H1 (cell line): ENCODE results near the gene STEAP1B. TPM values are rescaled to one million over a fixed set of nuclear protein-coding genes. Genes with fewer than 3 reads are reported as not detected.

Experiments
- CTCF ChIA-PET: fragments of 300-600 bp; sonication (Branson Sonifier 250); formaldehyde crosslinking; loops from one replicate; lab custom pipeline; 2021; ENCODE audit not compliant: partially characterized antibody; lab: Charles Lee
- POLR2A ChIA-PET: fragments of 300-600 bp; sonication (Branson Sonifier 250); formaldehyde crosslinking; loops from one replicate; lab custom pipeline; 2021; ENCODE audit warnings: inconsistent platforms; ENCODE audit not compliant: partially characterized antibody; lab: Charles Lee
- DNase-seq, 2 experiments: peaks; one replicate each; pipeline versions ENCODE4 v3.0.0 to v3.0.0-alpha.2; 2010 to 2022; ENCODE audit warnings: low spot score in 2 of 2, low read depth in 1 of 2, mixed read lengths in 1 of 2
- FAIRE-seq: peaks from 2 replicates; lab custom pipeline; 2011; peaks lifted over from hg19 to GRCh38; lab: Jason Lieb, UNC
- H2AFZ ChIP-seq: 2 replicates; pipeline ENCODE4 v1.8.1; 2012; ENCODE audit warnings: low read length, inconsistent platforms
- H2AK5ac ChIP-seq: 2 replicates; pipeline ENCODE4 v1.6.1; 2013; ENCODE audit warnings: low read depth, low read length
- H2BK120ac ChIP-seq: replicated peaks from 2 replicates; pipeline ENCODE3; 2013; ENCODE audit warnings: low read depth, low read length, inconsistent platforms
- H2BK12ac ChIP-seq: 2 replicates; pipeline ENCODE4 v1.6.1; 2013; ENCODE audit warnings: low read depth, low read length
- H2BK15ac ChIP-seq: 2 replicates; pipeline ENCODE4 v1.6.1; 2013; ENCODE audit warnings: low read length
- H2BK20ac ChIP-seq: 2 replicates; pipeline ENCODE4 v1.6.1; 2013; ENCODE audit warnings: low read length
- H2BK5ac ChIP-seq: 2 replicates; pipeline ENCODE4 v1.6.1; 2013; ENCODE audit warnings: low read depth, low read length
- H3K14ac ChIP-seq: 2 replicates; pipeline ENCODE4 v1.6.1; 2013; ENCODE audit warnings: inconsistent platforms; ENCODE audit not compliant: insufficient read length
- H3K18ac ChIP-seq: 2 replicates; pipeline ENCODE4 v1.6.1; 2013; ENCODE audit warnings: low read length; ENCODE audit errors: extremely low read depth
- H3K23ac ChIP-seq: 2 replicates; pipeline ENCODE4 v1.6.1; 2013; ENCODE audit warnings: inconsistent platforms; ENCODE audit not compliant: insufficient read length
- H3K23me2 ChIP-seq: 2 replicates; pipeline ENCODE4 v1.6.1; 2013; ENCODE audit warnings: low read depth, low read length
- H3K27ac ChIP-seq: 2 replicates; pipeline ENCODE4 v1.6.1; 2011; ENCODE audit warnings: low read depth, low read length, inconsistent platforms
- H3K27me3 ChIP-seq, 4 experiments: replicated peaks in 1 of 4; 1 replicate in 1 of 4; 2 replicates in 3 of 4; pipeline versions ENCODE4 v1.6.1 to v1.8.1; 2011 to 2013; ENCODE audit warnings: low read length in 3 of 4, mild to moderate bottlenecking in 3 of 4, inconsistent platforms in 2 of 4, mixed read lengths in 2 of 4, moderate library complexity in 1 of 4; ENCODE audit not compliant: control insufficient read depth in 3 of 4, insufficient read depth in 3 of 4; ENCODE audit errors: extremely low read depth in 1 of 4
- H3K36me3 ChIP-seq, 4 experiments: 2 replicates each; pipeline versions ENCODE4 v1.6.1 to v1.8.1; 2011 to 2013; ENCODE audit warnings: mild to moderate bottlenecking in 4 of 4, low read length in 3 of 4, moderate library complexity in 2 of 4, control low read depth in 1 of 4, inconsistent platforms in 1 of 4; ENCODE audit not compliant: insufficient read depth in 4 of 4, control insufficient read depth in 2 of 4
- H3K4ac ChIP-seq: replicated peaks from 2 replicates; pipeline ENCODE3; 2013; ENCODE audit warnings: low read length, low read depth, mixed read lengths, inconsistent platforms; ENCODE audit not compliant: insufficient read length
- H3K4me1 ChIP-seq, 4 experiments: replicated peaks in 1 of 4; 1 replicate in 1 of 4; 2 replicates in 3 of 4; pipeline versions ENCODE4 v1.6.1 to v1.8.1; 2011 to 2013; ENCODE audit warnings: low read length in 3 of 4, inconsistent platforms in 2 of 4, mixed read lengths in 1 of 4; ENCODE audit not compliant: insufficient read depth in 4 of 4, control insufficient read depth in 3 of 4
- H3K4me2 ChIP-seq, 2 experiments: 2 replicates each; pipeline versions ENCODE4 v1.6.1 to v1.8.1; 2011 to 2013; ENCODE audit warnings: low read depth in 2 of 2, low read length in 2 of 2, control low read depth in 1 of 2, inconsistent platforms in 1 of 2, mild to moderate bottlenecking in 1 of 2; ENCODE audit not compliant: insufficient read depth in 1 of 2
- H3K4me3 ChIP-seq, 4 experiments: fragments of 200-600, 300-600 bp in 1 of 4; sonication (generic), shearing (Covaris generic), sonication (Bioruptor Twin) in 1 of 4; 2 replicates each; pipeline versions ENCODE4 v1.5.1 to v1.8.1; 2011 to 2016; ENCODE audit warnings: low read length in 4 of 4, low read depth in 3 of 4, control low read depth in 2 of 4, inconsistent platforms in 2 of 4, mild to moderate bottlenecking in 2 of 4, mixed read lengths in 1 of 4, moderate library complexity in 1 of 4; ENCODE audit not compliant: insufficient read depth in 2 of 4; ENCODE audit errors: extremely low read depth in 1 of 4
- H3K56ac ChIP-seq: replicated peaks from 2 replicates; pipeline ENCODE3; 2013; ENCODE audit warnings: low read depth, mild to moderate bottlenecking, mixed read lengths, low read length, inconsistent platforms; ENCODE audit not compliant: insufficient read length
- H3K79me1 ChIP-seq: 2 replicates; pipeline ENCODE4 v1.6.1; 2013; ENCODE audit warnings: low read depth, low read length, control low read depth
- H3K79me2 ChIP-seq, 2 experiments: 2 replicates each; pipeline versions ENCODE4 v1.6.1 to v1.8.1; 2012 to 2013; ENCODE audit warnings: low read length in 2 of 2, mild to moderate bottlenecking in 2 of 2, inconsistent platforms in 1 of 2; ENCODE audit not compliant: insufficient read depth in 2 of 2, control insufficient read depth in 1 of 2
- H3K9ac ChIP-seq, 4 experiments: replicated peaks in 1 of 4; 1 replicate in 1 of 4; 2 replicates in 3 of 4; pipeline versions ENCODE4 v1.6.1 to v1.8.1; 2011 to 2013; ENCODE audit warnings: low read depth in 3 of 4, low read length in 3 of 4, control low read depth in 2 of 4, mild to moderate bottlenecking in 2 of 4, moderate library complexity in 2 of 4, inconsistent platforms in 1 of 4; ENCODE audit errors: extremely low read depth in 1 of 4
- H3K9me3 ChIP-seq, 2 experiments: 2 replicates each; pipeline versions ENCODE4 v1.6.1 to v1.8.1; 2012 to 2013; ENCODE audit warnings: mild to moderate bottlenecking in 2 of 2, moderate library complexity in 2 of 2, control low read depth in 1 of 2, inconsistent platforms in 1 of 2, low read depth in 1 of 2, low read length in 1 of 2, mixed read lengths in 1 of 2; ENCODE audit not compliant: insufficient read depth in 2 of 2
- H4K20me1 ChIP-seq, 2 experiments: replicated peaks in 1 of 2; 2 replicates each; pipeline versions ENCODE3 to v1.8.1; 2011 to 2013; ENCODE audit warnings: inconsistent platforms in 2 of 2, low read length in 2 of 2, mild to moderate bottlenecking in 1 of 2; ENCODE audit not compliant: insufficient read depth in 2 of 2, control insufficient read depth in 1 of 2
- H4K5ac ChIP-seq: 2 replicates; pipeline ENCODE4 v1.6.1; 2013; ENCODE audit warnings: low read length, low read depth, mixed read lengths, inconsistent platforms; ENCODE audit not compliant: insufficient read length
- H4K8ac ChIP-seq: 2 replicates; pipeline ENCODE4 v1.8.0; 2013; ENCODE audit warnings: mild to moderate bottlenecking, moderate library complexity, low read length, inconsistent platforms; ENCODE audit not compliant: insufficient read depth; ENCODE audit errors: extremely low read depth
- H4K91ac ChIP-seq: replicated peaks from 2 replicates; pipeline ENCODE3; 2013; ENCODE audit warnings: low read length, mixed read lengths, inconsistent platforms; ENCODE audit not compliant: insufficient read length
- CTBP2 ChIP-seq: IDR thresholded peaks from 2 replicates; pipeline ENCODE4 v1.7.0; 2011; ENCODE audit warnings: borderline replicate concordance, mild to moderate bottlenecking, moderate library complexity, mixed read lengths, low read length; ENCODE audit not compliant: insufficient read depth, insufficient read length
- EP300 ChIP-seq, 2 experiments: IDR thresholded peaks; 1 replicate in 1 of 2; 2 replicates in 1 of 2; pipeline ENCODE4 v1.6.1; 2011 to 2012; ENCODE audit warnings: low read depth in 2 of 2, low read length in 2 of 2, mild to moderate bottlenecking in 2 of 2, borderline replicate concordance in 1 of 2, inconsistent platforms in 1 of 2, moderate library complexity in 1 of 2
- FOSL1 ChIP-seq: IDR thresholded peaks from 2 replicates; pipeline ENCODE4 v1.6.1; 2011; ENCODE audit warnings: mild to moderate bottlenecking, low read depth, low read length, moderate library complexity; ENCODE audit not compliant: insufficient read depth
- KDM5A ChIP-seq: fragments of 200-600 bp; IDR thresholded peaks from 2 replicates; pipeline ENCODE4 v1.7.1; 2012; ENCODE audit warnings: mild to moderate bottlenecking, low read length, inconsistent platforms, mixed read lengths
- MAFK ChIP-seq: IDR thresholded peaks from 2 replicates; pipeline ENCODE4 v1.6.1; 2012; ENCODE audit warnings: low read depth, mild to moderate bottlenecking, improper control_type of control experiment, low read length
- POU5F1 ChIP-seq: IDR thresholded peaks from 2 replicates; pipeline ENCODE4 v1.6.1; 2011; ENCODE audit warnings: low read depth, mild to moderate bottlenecking, low read length, moderate library complexity
- RAD21 ChIP-seq, 2 experiments: IDR thresholded peaks in 1 of 2; conservative IDR thresholded peaks in 1 of 2; 2 replicates each; pipeline ENCODE4 v1.6.1; 2011; ENCODE audit warnings: low read depth in 2 of 2, low read length in 2 of 2, improper control_type of control experiment in 1 of 2, inconsistent platforms in 1 of 2, mild to moderate bottlenecking in 1 of 2, moderate library complexity in 1 of 2
- RFX5 ChIP-seq: IDR thresholded peaks from 2 replicates; pipeline ENCODE4 v1.6.1; 2011; ENCODE audit warnings: low read depth, low read length, improper control_type of control experiment, borderline replicate concordance
- RNF2 ChIP-seq: fragments of 200-900, 300-1000 bp; sonication (generic); IDR thresholded peaks from 2 replicates; pipeline ENCODE4 v1.7.1; 2016; ENCODE audit warnings: borderline replicate concordance, low read depth, mild to moderate bottlenecking, antibody characterized with exemption, low read length; ENCODE audit not compliant: poor library complexity, severe bottlenecking; ENCODE audit errors: missing control alignments
- RXRA ChIP-seq: IDR thresholded peaks from 2 replicates; pipeline ENCODE4 v1.6.1; 2011; ENCODE audit warnings: low read depth, mild to moderate bottlenecking, low read length, moderate library complexity; ENCODE audit not compliant: insufficient read depth
- SIRT6 ChIP-seq: IDR thresholded peaks from one replicate; pipeline ENCODE4 v1.7.1; 2012; ENCODE audit warnings: low read length, inconsistent platforms
- TAF7 ChIP-seq: optimal IDR thresholded peaks from 2 replicates; pipeline ENCODE3; 2011; ENCODE audit warnings: low read depth, mild to moderate bottlenecking, inconsistent platforms, low read length, moderate library complexity, borderline replicate concordance
- TBP ChIP-seq: IDR thresholded peaks from 2 replicates; pipeline ENCODE4 v1.6.1; 2011; ENCODE audit warnings: low read depth, low read length, improper control_type of control experiment
- WGBS, 2 experiments: shearing (Covaris generic) in 1 of 2; methylation state at CpG; one replicate each; pipeline versions ENCODE4 v1.1.6 to v1.1.7; 2013 to 2015; ENCODE audit warnings: low lambda C conversion rate in 2 of 2, mixed read lengths in 2 of 2, inconsistent platforms in 1 of 2, low coverage in 1 of 2, missing lambda C conversion rate in 1 of 2; ENCODE audit not compliant: insufficient replicate concordance in 2 of 2, insufficient coverage in 1 of 2, insufficient read length in 1 of 2; ENCODE audit errors: extremely low coverage in 1 of 2, missing lambda C conversion rate in 1 of 2; 5-methylcytosine and 5-hydroxymethylcytosine counted together
- polyA plus RNA-seq, 7 experiments: library from polyadenylated mRNA; depleted of rRNA in 3 of 7; stranded (reverse) in 5 of 7; unstranded in 2 of 7; fragments of >200 nt in 5 of 7; fragments of 200-250 nt in 2 of 7; gene quantifications; 1 replicate in 5 of 7; 2 replicates in 1 of 7; 4 replicates in 1 of 7; pipeline versions ENCODE4 v1.2.1 to v1.2.3, GENCODE V29; 2011 to 2013; ENCODE audit warnings: missing spikeins in 2 of 7, mixed read lengths in 2 of 7
- total RNA-seq: library from RNA; stranded (reverse); fragmentation: NEBNext Ultra II Directional; extraction: Animal tissue kit (Norgen Biotek cat#: 25700); gene quantifications from 2 replicates; pipeline ENCODE4 v1.2.1, GENCODE V29; 2021

Gene STEAP1B
- total and polyA plus RNA-seq, 2 of the 8 experiments (the other 6 are each of a cell fraction or from before 2014, with no cell fraction given): 5.4 to 8.7 TPM

- FAIRE-seq (no peak), DNase-seq (peak in 1 of 2 experiments; percentile 4)
- no peaks in the 10 kb centered on the region for H3K9me3 ChIP-seq
- no peaks in the 10 kb centered on the region for H3K79me2 ChIP-seq
- no peaks in the 10 kb centered on the region for H3K79me1 ChIP-seq
- WGBS, 2 experiments: 92% methylated on average over 2 of the region's 2 CpGs; no CpG with 5 or more reads in 1 of the 2 experiments
- no peak overlapping the region for H3K4me2 ChIP-seq
- H2BK15ac ChIP-seq: no peak overlapping the region
- peaks cover 0 to 7% (median 3%) of the 10 kb centered on the region in 4 experiments; a peak in 3 of 7 replicates for H3K4me1 ChIP-seq
- H2BK12ac ChIP-seq: no peak overlapping the region
- H3K4me3 ChIP-seq: no peak overlapping the region
- H2BK5ac ChIP-seq: no peak overlapping the region
- H2BK120ac ChIP-seq: no peak overlapping the region
- no peak overlapping the region for H3K14ac ChIP-seq
- CTCF ChIA-PET: interaction anchor here (0.7 to 1.3 kb wide), 3 partner anchors 10 to 237 kb away, joined by 3 read pairs; partner anchors contain the start of gene IL6
- POLR2A ChIA-PET: interaction anchor here (1.0 kb wide), 1 partner anchor 312 kb away, joined by 3 read pairs; no protein-coding TSS in a partner anchor
- H4K91ac ChIP-seq: no peak overlapping the region
- H4K8ac ChIP-seq: no peak overlapping the region
- peaks cover 5% of the 10 kb centered on the region; the same call in 1 of the 2 replicates for H3K23me2 ChIP-seq
- no peak overlapping the region for H3K18ac ChIP-seq
- H3K27ac ChIP-seq: no peak overlapping the region
- H3K56ac ChIP-seq: no peak overlapping the region
- H4K5ac ChIP-seq: no peak overlapping the region
- no peaks in the 10 kb centered on the region for H4K20me1 ChIP-seq
- H3K9ac ChIP-seq: no peak overlapping the region
- no peak overlapping the region for H2BK20ac ChIP-seq
- H3K4ac ChIP-seq: no peak overlapping the region
- H2AFZ ChIP-seq: no peak overlapping the region
- H3K36me3 ChIP-seq: no peaks in the 10 kb centered on the region
- no peak overlapping the region for H3K23ac ChIP-seq
- no peaks in the 10 kb centered on the region for H3K27me3 ChIP-seq
- H2AK5ac ChIP-seq: no peak overlapping the region
- TF ChIP-seq SIRT6 (no peak), POU5F1 (no peak), RAD21 (IDR thresholded peaks at IDR 0.05 in 1 of 2, conservative IDR thresholded peaks at IDR 0.05 in 1 of 2; ENCODE audit: low read depth in 2 of 2, low read length in 2 of 2) (no peak), RXRA (no peak), RNF2 (no peak), TAF7 (no peak), FOSL1 (no peak), TBP (no peak), CTBP2 (no peak), EP300 (IDR thresholded peaks at IDR 0.05; ENCODE audit: borderline replicate concordance in 1 of 2, low read depth in 2 of 2, low read length in 2 of 2) (no peak), KDM5A (no peak), RFX5 (no peak), MAFK (no peak)
These were observed 45.5 kb upstream of the STEAP1B start for GRCh38 chr7:22545529-22545928.
